H1 (cell line): ENCODE results near the gene UGGT1. TPM values are rescaled to one million over a fixed set of nuclear protein-coding genes. Genes with fewer than 3 reads are reported as not detected.

Experiments used
- CHD1 ChIP-seq: IDR thresholded peaks from 2 replicates; pipeline ENCODE4 v1.6.1; 2012; ENCODE audit warnings: low read depth, low read length, improper control_type of control experiment
- CHD7 ChIP-seq: fragments of 300-600 bp; sonication (generic); IDR thresholded peaks from 2 replicates; pipeline ENCODE4 v1.7.1; 2012; ENCODE audit warnings: low read length, moderate library complexity, mild to moderate bottlenecking, inconsistent platforms; ENCODE audit not compliant: insufficient replicate concordance
- CREB1 ChIP-seq: IDR thresholded peaks from 2 replicates; pipeline ENCODE4 v1.6.1; 2012; ENCODE audit warnings: inconsistent platforms
- E2F6 ChIP-seq: IDR thresholded peaks from 2 replicates; pipeline ENCODE4 v1.6.1; 2012; ENCODE audit warnings: inconsistent platforms
- HDAC2 ChIP-seq, 2 experiments: fragments of 300-600 bp in 1 of 2; sonication (generic) in 1 of 2; IDR thresholded peaks; 2 replicates each; pipeline ENCODE4 v1.6.1; 2011 to 2012; ENCODE audit warnings: low read depth in 2 of 2, low read length in 2 of 2, mild to moderate bottlenecking in 2 of 2, moderate library complexity in 2 of 2, borderline replicate concordance in 1 of 2, inconsistent platforms in 1 of 2
- HDAC6 ChIP-seq: IDR thresholded peaks from one replicate; pipeline ENCODE4 v1.7.1; 2012; ENCODE audit warnings: low read depth, mild to moderate bottlenecking, inconsistent platforms, low read length, moderate library complexity
- NANOG ChIP-seq: IDR thresholded peaks from 2 replicates; pipeline ENCODE4 v1.6.1; 2011; ENCODE audit warnings: low read length, low read depth, mild to moderate bottlenecking, inconsistent platforms; ENCODE audit not compliant: insufficient read depth, poor library complexity, severe bottlenecking
- POLR2AphosphoS5 ChIP-seq: IDR thresholded peaks from 2 replicates; pipeline ENCODE4 v1.6.1; 2011; ENCODE audit warnings: low read depth, low read length
- RAD21 ChIP-seq, 2 experiments: IDR thresholded peaks in 1 of 2; conservative IDR thresholded peaks in 1 of 2; 2 replicates each; pipeline ENCODE4 v1.6.1; 2011; ENCODE audit warnings: low read depth in 2 of 2, low read length in 2 of 2, improper control_type of control experiment in 1 of 2, inconsistent platforms in 1 of 2, mild to moderate bottlenecking in 1 of 2, moderate library complexity in 1 of 2
- polyA plus RNA-seq, 7 experiments: library from polyadenylated mRNA; depleted of rRNA in 3 of 7; stranded (reverse) in 5 of 7; unstranded in 2 of 7; fragments of >200 nt in 5 of 7; fragments of 200-250 nt in 2 of 7; gene quantifications; 1 replicate in 5 of 7; 2 replicates in 1 of 7; 4 replicates in 1 of 7; pipeline versions ENCODE4 v1.2.1 to v1.2.3, GENCODE V29; 2011 to 2013; ENCODE audit warnings: missing spikeins in 2 of 7, mixed read lengths in 2 of 7
- total RNA-seq: library from RNA; stranded (reverse); fragmentation: NEBNext Ultra II Directional; extraction: Animal tissue kit (Norgen Biotek cat#: 25700); gene quantifications from 2 replicates; pipeline ENCODE4 v1.2.1, GENCODE V29; 2021
- TF ChIP-seq, protein P1 (sequence below): IDR thresholded peaks from 2 replicates; pipeline ENCODE4 v1.6.1; 2012; ENCODE audit warnings: inconsistent platforms

Gene UGGT1
- total and polyA plus RNA-seq, 2 of the 8 experiments (the other 6 are each of a cell fraction or from before 2014, with no cell fraction given): 14.9 to 57.3 TPM

- TF ChIP-seq CHD7: no peak
- no peak for TF ChIP-seq CHD1
- no peak for TF ChIP-seq RAD21 (IDR thresholded peaks at IDR 0.05 in 1 of 2, conservative IDR thresholded peaks at IDR 0.05 in 1 of 2; ENCODE audit: low read depth in 2 of 2, low read length in 2 of 2)
- no peak for TF ChIP-seq HDAC6
- TF ChIP-seq NANOG: no peak
- no peak for TF ChIP-seq CREB1
- no peak for TF ChIP-seq POLR2AphosphoS5
- TF ChIP-seq, protein P1, sequence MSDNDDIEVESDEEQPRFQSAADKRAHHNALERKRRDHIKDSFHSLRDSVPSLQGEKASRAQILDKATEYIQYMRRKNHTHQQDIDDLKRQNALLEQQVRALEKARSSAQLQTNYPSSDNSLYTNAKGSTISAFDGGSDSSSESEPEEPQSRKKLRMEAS: no peak
- no peak for TF ChIP-seq HDAC2 (IDR thresholded peaks at IDR 0.05; ENCODE audit: borderline replicate concordance in 1 of 2, low read depth in 2 of 2, low read length in 2 of 2)
- TF ChIP-seq E2F6: no peak
These were observed 21.2 kb upstream of the UGGT1 start (continued) for GRCh38 chr2:128069769-128070168.
